Smooth muscle cell (in vitro differentiated cells): ENCODE data around the gene CCDC71L. TPM values are rescaled to one million over a fixed set of nuclear protein-coding genes. Genes with fewer than 3 reads are reported as not detected.

Experiments
- DNase-seq: peaks from one replicate; lab custom pipeline; 2025; ENCODE audit not compliant: unreplicated experiment; lab: John Stamatoyannopoulos, UW
- H2AFZ ChIP-seq: fragments of 200-600 bp; sonication (generic); 2 replicates; pipeline ENCODE4 v1.6.0; 2016; ENCODE audit warnings: antibody characterized with exemption, low read depth, mild to moderate bottlenecking
- H3F3A ChIP-seq: fragments of 200-600 bp; sonication (generic); 2 replicates; pipeline ENCODE4 v1.6.0; 2017; ENCODE audit warnings: antibody characterized with exemption, low read depth
- H3K27ac ChIP-seq: fragments of 200-600 bp; sonication (generic); 2 replicates; pipeline ENCODE4 v1.5.1; 2016; ENCODE audit warnings: low read depth, mild to moderate bottlenecking
- H3K27me3 ChIP-seq: fragments of 200-600 bp; sonication (generic); 2 replicates; pipeline ENCODE4 v1.6.1; 2016; ENCODE audit warnings: low read depth, mild to moderate bottlenecking
- H3K36me3 ChIP-seq: fragments of 200-600 bp; sonication (generic); 2 replicates; pipeline ENCODE4 v1.5.1; 2016; ENCODE audit warnings: low read depth
- H3K4me1 ChIP-seq: fragments of 200-600 bp; sonication (generic); 2 replicates; pipeline ENCODE4 v1.5.1; 2016; ENCODE audit warnings: low read depth
- H3K4me2 ChIP-seq: fragments of 200-600 bp; sonication (generic); 2 replicates; pipeline ENCODE4 v1.6.0; 2016; ENCODE audit warnings: mild to moderate bottlenecking
- H3K4me3 ChIP-seq: fragments of 200-600 bp; sonication (generic); 2 replicates; pipeline ENCODE4 v1.5.1; 2016; ENCODE audit warnings: mild to moderate bottlenecking
- H3K79me2 ChIP-seq: fragments of 200-600 bp; sonication (generic); 2 replicates; pipeline ENCODE4 v1.6.0; 2016; ENCODE audit warnings: low read depth, mild to moderate bottlenecking
- H3K9ac ChIP-seq: fragments of 200-600 bp; sonication (generic); 2 replicates; pipeline ENCODE4 v1.6.0; 2016; ENCODE audit warnings: low read depth
- H3K9me3 ChIP-seq: fragments of 200-600 bp; sonication (generic); replicated peaks from 2 replicates; pipeline ENCODE4 v1.5.1; 2016; ENCODE audit warnings: low read depth
- H4K20me1 ChIP-seq: fragments of 200-600 bp; sonication (generic); 2 replicates; pipeline ENCODE4 v1.6.0; 2016; ENCODE audit warnings: low read depth
- CTCF ChIP-seq: fragments of 200-600 bp; sonication (generic); IDR thresholded peaks from 2 replicates; pipeline ENCODE4 v1.5.1; 2017; ENCODE audit warnings: borderline replicate concordance, mild to moderate bottlenecking, antibody characterized with exemption; ENCODE audit not compliant: insufficient read depth, poor library complexity, severe bottlenecking
- WGBS: methylation state at CpG from one replicate; pipeline ENCODE4 v1.1.7; 2016; ENCODE audit warnings: low lambda C conversion rate; 5-methylcytosine and 5-hydroxymethylcytosine counted together
- polyA plus RNA-seq: library from polyadenylated mRNA; unstranded; fragments of >200 nt; fragmentation: Nextera tagmentation; extraction: Ambion mirVana; gene quantifications from 2 replicates; pipeline ENCODE4 v1.2.1, GENCODE V29; 2016
- total RNA-seq: library from RNA; depleted of rRNA; stranded (reverse); fragments of >200 nt; gene quantifications from 2 replicates; pipeline ENCODE4 v1.2.3, GENCODE V29; 2014

Gene CCDC71L
- total and polyA plus RNA-seq, 2 experiments from 2014 or later, result 21.0 to 35.7 TPM

GRCh38 chr7:106618480-106618879 is 42.5 kb downstream of the CCDC71L start:
- H3F3A ChIP-seq, result peaks cover 6% of the 10 kb centered on the region
- no peak overlapping the region for H3K9ac ChIP-seq
- H3K36me3 ChIP-seq, result no peaks in the 10 kb centered on the region
- H3K4me1 ChIP-seq, result peaks cover 7% of the 10 kb centered on the region
- H3K79me2 ChIP-seq, result no peaks in the 10 kb centered on the region
- H3K4me2 ChIP-seq, result no peak overlapping the region
- no peaks in the 10 kb centered on the region for H4K20me1 ChIP-seq
- no peak for TF ChIP-seq CTCF
- H3K9me3 ChIP-seq, result peaks cover 8% of the 10 kb centered on the region
- no peak overlapping the region for H3K27ac ChIP-seq
- no peaks in the 10 kb centered on the region for H3K27me3 ChIP-seq
- H3K4me3 ChIP-seq, result no peak overlapping the region
- 83% methylated on average over 1 of the region's 1 CpG for WGBS
- no peak overlapping the region for H2AFZ ChIP-seq
- DNase-seq, result no peak

- no peak overlapping the region for H2AFZ ChIP-seq
- H3K4me3 ChIP-seq, result no peak overlapping the region
- H3K9me3 ChIP-seq, result peaks cover 8% of the 10 kb centered on the region
- no peaks in the 10 kb centered on the region for H3K27me3 ChIP-seq
- TF ChIP-seq CTCF, result no peak
- H3K79me2 ChIP-seq, result no peaks in the 10 kb centered on the region
- H3K4me2 ChIP-seq, result no peak overlapping the region
- H3K4me1 ChIP-seq, result peaks cover 7% of the 10 kb centered on the region
- no peak overlapping the region for H3K27ac ChIP-seq
- DNase-seq, result no peak
- 61% methylated on average over 2 of the region's 2 CpGs for WGBS
- H3K36me3 ChIP-seq, result no peaks in the 10 kb centered on the region
- H3K9ac ChIP-seq, result no peak overlapping the region
- peaks cover 6% of the 10 kb centered on the region for H3F3A ChIP-seq
- H4K20me1 ChIP-seq, result no peaks in the 10 kb centered on the region
Measured at GRCh38 chr7:106617860-106618259, 43.1 kb downstream of the CCDC71L start.

- H3K9me3 ChIP-seq, result peaks cover 2% of the 10 kb centered on the region
- TF ChIP-seq CTCF, result no peak
- no peaks in the 10 kb centered on the region for H3K79me2 ChIP-seq
- no peaks in the 10 kb centered on the region for H3K27me3 ChIP-seq
- no peak overlapping the region for H3K4me3 ChIP-seq
- no peaks in the 10 kb centered on the region for H3K36me3 ChIP-seq
- H3K4me1 ChIP-seq, result peaks cover 7% of the 10 kb centered on the region
- H3K9ac ChIP-seq, result no peak overlapping the region
- DNase-seq, result no peak
- peaks cover 6% of the 10 kb centered on the region for H3F3A ChIP-seq
- H2AFZ ChIP-seq, result no peak overlapping the region
- no peak overlapping the region for H3K4me2 ChIP-seq
- no peak overlapping the region for H3K27ac ChIP-seq
- H4K20me1 ChIP-seq, result no peaks in the 10 kb centered on the region
Measured at GRCh38 chr7:106616708-106617051, 44.3 kb downstream of the CCDC71L start.

GRCh38 chr7:106615808-106616707 is 44.9 kb downstream of the CCDC71L start:
- H2AFZ ChIP-seq, result no peak overlapping the region
- no peaks in the 10 kb centered on the region for H3K9me3 ChIP-seq
- H3K27me3 ChIP-seq, result no peaks in the 10 kb centered on the region
- H4K20me1 ChIP-seq, result no peaks in the 10 kb centered on the region
- H3K79me2 ChIP-seq, result no peaks in the 10 kb centered on the region
- no peak overlapping the region for H3K9ac ChIP-seq
- no peak overlapping the region for H3K4me2 ChIP-seq
- H3K4me1 ChIP-seq, result peaks cover 7% of the 10 kb centered on the region
- no peak for DNase-seq
- no peak for TF ChIP-seq CTCF
- no peaks in the 10 kb centered on the region for H3K36me3 ChIP-seq
- 96% methylated on average over 3 of the region's 3 CpGs for WGBS
- peaks cover 6% of the 10 kb centered on the region for H3F3A ChIP-seq
- no peak overlapping the region for H3K27ac ChIP-seq
- no peak overlapping the region for H3K4me3 ChIP-seq
